SU-DHL-6 (cell line): ENCODE results near the gene RUFY4.

ENCODE experiments used
- H2AFZ ChIP-seq: fragments of 200-600 bp; sonication (generic); 2 replicates; pipeline ENCODE4 v1.6.1; 2014; ENCODE audit warnings: low read depth, mild to moderate bottlenecking, moderate library complexity, mixed read lengths, antibody characterized with exemption, low read length; ENCODE audit not compliant: severe bottlenecking
- H3F3A ChIP-seq: fragments of 200-600 bp; shearing (Covaris generic); 2 replicates; pipeline ENCODE4 v1.6.0; 2016; ENCODE audit warnings: antibody characterized with exemption, mild to moderate bottlenecking; ENCODE audit not compliant: insufficient read depth
- H3K27ac ChIP-seq: fragments of 200-600 bp; sonication (generic); 2 replicates; pipeline ENCODE4 v1.5.1; 2016; ENCODE audit warnings: low read depth, mild to moderate bottlenecking, low read length, moderate library complexity, mixed read lengths
- H3K27me3 ChIP-seq: fragments of 200-600 bp; sonication (generic), shearing (Covaris generic); 2 replicates; pipeline ENCODE4 v1.6.0; 2014; ENCODE audit warnings: mild to moderate bottlenecking, low read length
- H3K36me3 ChIP-seq: fragments of 200-600 bp; sonication (generic); 2 replicates; pipeline ENCODE4 v1.6.1; 2014; ENCODE audit warnings: mild to moderate bottlenecking, low read length, mixed read lengths
- H3K4me2 ChIP-seq: fragments of 300-600, 200-600 bp; shearing (Covaris generic), sonication (generic); 2 replicates; pipeline ENCODE4 v1.6.0; 2014; ENCODE audit warnings: low read length, low read depth, mild to moderate bottlenecking; ENCODE audit not compliant: poor library complexity, severe bottlenecking
- H3K4me3 ChIP-seq: fragments of 200-600 bp; sonication (generic); 2 replicates; pipeline ENCODE4 v1.5.1; 2014; ENCODE audit warnings: antibody characterized with exemption, low read length, mild to moderate bottlenecking, mixed read lengths; ENCODE audit not compliant: insufficient read depth, poor library complexity, severe bottlenecking
- H3K79me2 ChIP-seq: fragments of 200-600 bp; sonication (generic); 2 replicates; pipeline ENCODE4 v1.6.1; 2014; ENCODE audit warnings: mild to moderate bottlenecking, low read length, moderate library complexity; ENCODE audit not compliant: insufficient read depth
- H3K9ac ChIP-seq: fragments of 200-600 bp; sonication (generic); 2 replicates; pipeline ENCODE4 v1.7.0; 2014; ENCODE audit warnings: mild to moderate bottlenecking, low read length
- H3K9me2 ChIP-seq: fragments of 200-600 bp; sonication (generic); replicated peaks from 2 replicates; pipeline ENCODE4 v1.6.1; 2014; ENCODE audit warnings: low read length; ENCODE audit not compliant: insufficient read depth
- H3K9me3 ChIP-seq: fragments of 200-600 bp; sonication (generic); 2 replicates; pipeline ENCODE4 v1.6.1; 2014; ENCODE audit warnings: low read length, mixed read lengths; ENCODE audit not compliant: insufficient read depth
- H4K20me1 ChIP-seq: fragments of 200-600 bp; sonication (generic); 2 replicates; pipeline ENCODE4 v1.6.1; 2014; ENCODE audit warnings: low read depth, mild to moderate bottlenecking, antibody characterized with exemption, low read length, moderate library complexity, mixed read lengths
- EZH2phosphoT487 ChIP-seq: fragments of 200-600 bp; sonication (generic), shearing (Covaris generic); conservative IDR thresholded peaks from 2 replicates; pipeline ENCODE4 v1.6.1; 2018; ENCODE audit warnings: mild to moderate bottlenecking, antibody characterized with exemption, low read length, moderate library complexity, mixed read lengths
- TF ChIP-seq, protein P1 (sequence below): fragments of 200-600 bp; sonication (generic); IDR thresholded peaks from one replicate; pipeline ENCODE4 v1.5.1; 2017; ENCODE audit warnings: antibody characterized with exemption, mild to moderate bottlenecking, low read length, moderate library complexity; ENCODE audit not compliant: insufficient read depth, poor library complexity, severe bottlenecking

The RUFY4 gene

DNA sequence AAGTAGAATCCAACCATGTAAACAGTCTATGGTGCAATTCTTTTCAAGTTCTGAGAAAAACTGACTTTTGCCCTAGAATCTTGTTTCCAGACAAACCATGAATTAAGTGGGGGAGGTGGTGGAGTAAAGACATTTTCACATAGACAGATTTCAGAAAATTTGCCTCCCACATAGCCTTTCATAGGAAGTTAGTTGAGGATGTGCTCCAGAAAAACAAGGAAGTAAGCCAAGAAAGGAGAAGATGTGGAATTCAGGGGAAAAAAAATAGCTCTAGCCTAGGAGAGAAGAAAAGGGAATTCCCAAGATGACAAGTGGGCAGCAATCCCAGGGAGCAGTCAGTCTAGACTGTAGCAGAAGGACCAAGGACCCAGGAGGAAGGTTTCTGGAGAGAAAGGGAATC, 17.4 kb downstream of the RUFY4 start:
- Histone ChIP-seq H3K9ac (no peak overlapping the region), H3K27ac (no peak overlapping the region), H3K27me3 (no peaks in the 10 kb centered on the region), H3K4me3 (no peak overlapping the region), H4K20me1 (no peaks in the 10 kb centered on the region), H3K9me3 (no peaks in the 10 kb centered on the region), H3K79me2 (no peaks in the 10 kb centered on the region), H3K4me2 (no peak overlapping the region), H3F3A (no peaks in the 10 kb centered on the region), H3K9me2 (no peaks in the 10 kb centered on the region), H2AFZ (no peak overlapping the region), H3K36me3 (no peaks in the 10 kb centered on the region)
- TF ChIP-seq, protein P1, sequence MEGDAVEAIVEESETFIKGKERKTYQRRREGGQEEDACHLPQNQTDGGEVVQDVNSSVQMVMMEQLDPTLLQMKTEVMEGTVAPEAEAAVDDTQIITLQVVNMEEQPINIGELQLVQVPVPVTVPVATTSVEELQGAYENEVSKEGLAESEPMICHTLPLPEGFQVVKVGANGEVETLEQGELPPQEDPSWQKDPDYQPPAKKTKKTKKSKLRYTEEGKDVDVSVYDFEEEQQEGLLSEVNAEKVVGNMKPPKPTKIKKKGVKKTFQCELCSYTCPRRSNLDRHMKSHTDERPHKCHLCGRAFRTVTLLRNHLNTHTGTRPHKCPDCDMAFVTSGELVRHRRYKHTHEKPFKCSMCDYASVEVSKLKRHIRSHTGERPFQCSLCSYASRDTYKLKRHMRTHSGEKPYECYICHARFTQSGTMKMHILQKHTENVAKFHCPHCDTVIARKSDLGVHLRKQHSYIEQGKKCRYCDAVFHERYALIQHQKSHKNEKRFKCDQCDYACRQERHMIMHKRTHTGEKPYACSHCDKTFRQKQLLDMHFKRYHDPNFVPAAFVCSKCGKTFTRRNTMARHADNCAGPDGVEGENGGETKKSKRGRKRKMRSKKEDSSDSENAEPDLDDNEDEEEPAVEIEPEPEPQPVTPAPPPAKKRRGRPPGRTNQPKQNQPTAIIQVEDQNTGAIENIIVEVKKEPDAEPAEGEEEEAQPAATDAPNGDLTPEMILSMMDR, result no peak
- no peak for TF ChIP-seq EZH2phosphoT487

DNA sequence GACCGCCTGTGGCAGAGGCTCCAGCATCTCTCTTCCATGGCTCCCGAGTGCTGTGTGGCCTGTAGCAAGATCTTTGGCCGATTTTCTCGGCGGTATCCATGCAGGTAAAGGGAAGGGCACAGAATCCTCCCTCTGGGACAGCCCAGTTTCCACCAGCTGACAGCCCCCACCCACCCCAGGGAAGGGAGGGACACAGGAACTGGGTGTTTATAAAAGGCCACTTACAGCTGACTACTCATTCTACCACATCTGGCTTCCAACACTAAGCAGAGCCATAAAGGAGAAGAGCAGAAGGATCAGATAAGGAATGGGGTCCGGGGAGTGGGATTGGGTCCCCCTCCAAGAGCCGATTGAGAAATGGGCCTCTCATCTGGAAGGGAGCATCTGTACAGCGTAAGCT, 20.2 kb downstream of the RUFY4 start:
- Histone ChIP-seq H3K4me2 (no peak overlapping the region), H2AFZ (no peak overlapping the region), H3F3A (no peaks in the 10 kb centered on the region), H3K9me3 (no peaks in the 10 kb centered on the region), H3K27me3 (no peaks in the 10 kb centered on the region), H3K79me2 (no peaks in the 10 kb centered on the region), H3K9me2 (no peaks in the 10 kb centered on the region), H4K20me1 (no peaks in the 10 kb centered on the region), H3K9ac (no peak overlapping the region), H3K4me3 (no peak overlapping the region), H3K27ac (no peak overlapping the region), H3K36me3 (no peaks in the 10 kb centered on the region)
- TF ChIP-seq, protein P1, result no peak
- no peak for TF ChIP-seq EZH2phosphoT487

DNA sequence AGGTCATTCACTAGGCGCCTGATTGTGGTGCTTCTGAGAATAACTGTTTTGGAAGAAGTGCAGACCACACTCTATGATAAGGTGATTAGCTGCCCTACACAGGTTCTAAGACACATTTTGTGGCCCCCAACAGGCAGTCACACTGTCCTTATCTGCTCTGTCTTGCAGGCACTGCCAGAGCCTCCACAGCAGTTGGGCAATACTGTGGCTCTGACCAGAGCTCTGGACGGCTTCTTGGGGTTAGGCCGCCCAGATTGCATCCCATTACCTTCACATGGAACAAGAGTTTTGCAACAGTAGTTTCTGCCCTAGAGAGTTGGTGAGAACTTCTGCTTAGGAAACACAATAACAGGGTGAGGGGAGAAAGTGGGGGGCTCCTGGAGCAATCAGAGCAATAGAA, 22.7 kb downstream of the RUFY4 start:
- Histone ChIP-seq H3K36me3 (no peaks in the 10 kb centered on the region), H3K27ac (no peak overlapping the region), H3K4me2 (no peak overlapping the region), H3K79me2 (no peaks in the 10 kb centered on the region), H3K4me3 (no peak overlapping the region), H3K9me2 (no peaks in the 10 kb centered on the region), H2AFZ (no peak overlapping the region), H3F3A (no peaks in the 10 kb centered on the region), H3K9ac (no peak overlapping the region), H3K27me3 (no peaks in the 10 kb centered on the region), H4K20me1 (no peaks in the 10 kb centered on the region), H3K9me3 (no peaks in the 10 kb centered on the region)
- TF ChIP-seq, protein P1, result no peak
- no peak for TF ChIP-seq EZH2phosphoT487
